Heart left ventricle (tissue), 16 donors: ENCODE measurements around the gene PLA2R1. TPM values are rescaled to one million over a fixed set of nuclear protein-coding genes. Genes with fewer than 3 reads are reported as not detected.

ENCODE experiments used
- ATAC-seq, 4 donors: fragments of 200-7000 bp; cut with Tn5 transposase; one replicate each; pipeline ENCODE4 v1.9.1; 2020 to 2022; ENCODE audit warnings: moderate library complexity in 4 of 4, mild to moderate bottlenecking in 3 of 4, moderate number of reproducible peaks in 1 of 4
- DNase-seq, 5 donors: peaks; one replicate each; pipeline ENCODE4 v3.0.0-alpha.2; 2020
- H3K27ac ChIP-seq, 12 donors: fragments of 200-600 bp; sonication (generic) in 4 of 12; one replicate each; pipeline versions ENCODE4 v1.5.0 to v1.8.0; 2016 to 2022; ENCODE audit warnings: mild to moderate bottlenecking in 2 of 12
- H3K27me3 ChIP-seq, 9 donors: fragments of 200-600 bp; sonication (generic) in 2 of 9; one replicate each; pipeline versions ENCODE4 v1.5.1 to v1.8.0; 2016 to 2022; ENCODE audit warnings: mild to moderate bottlenecking in 3 of 9
- H3K36me3 ChIP-seq, 9 donors: fragments of 200-600 bp; sonication (generic) in 2 of 9; one replicate each; pipeline versions ENCODE4 v1.5.0 to v1.8.0; 2018 to 2022; ENCODE audit warnings: mild to moderate bottlenecking in 2 of 9
- H3K4me1 ChIP-seq, 12 donors: fragments of 200-600 bp; sonication (generic) in 4 of 12; one replicate each; pipeline versions ENCODE4 v1.5.0 to v1.8.0; 2016 to 2022; ENCODE audit warnings: mild to moderate bottlenecking in 3 of 12
- H3K4me3 ChIP-seq, 12 donors: fragments of 200-600 bp; sonication (generic) in 4 of 12; one replicate each; pipeline versions ENCODE4 v1.5.0 to v1.8.0; 2017 to 2022; ENCODE audit warnings: mild to moderate bottlenecking in 9 of 12, moderate library complexity in 4 of 12
- H3K9me3 ChIP-seq, 12 donors: fragments of 200-600 bp; sonication (generic) in 4 of 12; one replicate each; pipeline versions ENCODE4 v1.5.0 to v1.8.0; 2016 to 2022; ENCODE audit warnings: mild to moderate bottlenecking in 1 of 12
- POLR2A ChIP-seq, 2 donors: fragments of 450-650 bp; IDR thresholded peaks; one replicate each; pipeline ENCODE4 v1.6.1; 2017; ENCODE audit warnings: antibody characterized with exemption in 2 of 2, mild to moderate bottlenecking in 2 of 2, moderate library complexity in 2 of 2
- WGBS, 4 donors: extraction: QIAGEN DNeasy Blood & Tissue Kit in 2 of 4; methylation state at CpG; one replicate each; pipeline versions ENCODE4 v1.1.5 to v1.1.7; 2013 to 2018; 5-methylcytosine and 5-hydroxymethylcytosine counted together
- intact Hi-C, 10 donors: fragments of 100-400 bp; cut with DNase I; formaldehyde crosslinking; loops; one replicate each; pipeline versions ENCODE4 v1.11.1 to v1.14.2; 2022
- polyA plus RNA-seq, 2 donors: library from polyadenylated mRNA; stranded (reverse); fragments of 200-250 nt; gene quantifications; one replicate each; pipeline ENCODE4 v1.2.3, GENCODE V29; 2013
- total RNA-seq, 9 donors: library from RNA; depleted of rRNA in 2 of 9; stranded (reverse); fragments of >200 nt in 2 of 9; fragmentation: NEBNext Ultra II Directional in 3 of 9; extraction: Animal tissue kit (Norgen Biotek cat#: 25700) in 3 of 9; gene quantifications; one replicate each; pipeline versions ENCODE4 v1.1.0 to v1.2.4, GENCODE V29; 2016 to 2023
- TF ChIP-seq, protein P1 (sequence below), 12 donors: fragments of 200-600 bp; sonication (generic) in 4 of 12; IDR thresholded peaks; one replicate each; pipeline versions ENCODE4 v1.5.0 to v1.8.0; 2018 to 2022; ENCODE audit warnings: antibody characterized with exemption in 12 of 12, mild to moderate bottlenecking in 5 of 12
- donor health status: ischemic (EF 13 %, LVEDD 7.1; RV severe dilation, severe dysfunction).
- donor health status: healthy with polysubstance abuse.
- donor health status: DM: no; HTN: yes; CAD: no.
- donor health status: DM: no; HTN: no; CAD: no.
- donor health status: ischemic (EF 25% LVEDD 6.9; RV normal size, moderate dysfunction).
- donor health status: ischemic (EF 25% LVEDD 5.7; RV mildly dilated, moderate dysfunction).
- donor health status: healthy.
- donor health status: DM: yes; HTN: yes; CAD: no.
- donor health status: ischemic (EF 35%, LVEDD 5.7; RV mildly dilated, moderate dysfunction).
- donor health status: nonischemic (EF 11% LVEDD 7.7; RV severe dilation, severe dysfunction).
- donor health status: DM: yes; HTN: yes; CAD: no.
- donor health status: PGD.
- donor health status: ischemic (EF 29% LVEDD 5.4; RV normal size, mild dysfunction).
- donor health status: nonischemic (EF 23%, LVEDD 6.1; RV moderate dilation, normal function).

The PLA2R1 gene
- total and polyA plus RNA-seq, 11 donors, result 0.36 to 4.7 (median 2.1) TPM

DNA sequence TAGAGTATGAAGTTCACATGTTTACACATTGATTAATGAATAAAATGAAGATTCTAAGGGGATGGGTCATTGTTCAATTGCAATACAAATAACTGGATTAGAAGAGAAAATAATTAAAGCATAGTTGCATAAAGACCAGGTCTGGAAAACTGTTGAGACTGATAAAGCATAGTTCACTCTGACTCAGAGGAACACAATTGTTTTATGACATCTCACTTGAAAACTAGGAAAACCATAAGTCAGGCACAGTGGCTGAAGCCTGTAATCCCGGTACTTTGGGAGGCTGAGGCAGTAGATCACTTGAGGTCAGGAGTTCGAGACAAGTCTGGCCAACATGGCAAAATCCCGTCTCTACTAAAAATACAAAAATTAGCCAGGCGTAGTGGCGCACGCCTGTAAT lies 46.7 kb downstream of the PLA2R1 start:
- Histone ChIP-seq H3K27me3 (no peaks in the 10 kb centered on the region), H3K27ac (no peak overlapping the region), H3K4me3 (no peak overlapping the region), H3K9me3 (no peaks in the 10 kb centered on the region), H3K4me1 (no peaks in the 10 kb centered on the region), H3K36me3 (peaks cover 0 to 36% (median 0%) of the 10 kb centered on the region in 9 donors)
- DNase-seq (no peak), ATAC-seq (no peak)
- WGBS, 4 donors, result 78 to 91% (median 80%) methylated on average over 6 of the region's 6 CpGs
- intact Hi-C loops, result no loop called here
- TF ChIP-seq, protein P1, sequence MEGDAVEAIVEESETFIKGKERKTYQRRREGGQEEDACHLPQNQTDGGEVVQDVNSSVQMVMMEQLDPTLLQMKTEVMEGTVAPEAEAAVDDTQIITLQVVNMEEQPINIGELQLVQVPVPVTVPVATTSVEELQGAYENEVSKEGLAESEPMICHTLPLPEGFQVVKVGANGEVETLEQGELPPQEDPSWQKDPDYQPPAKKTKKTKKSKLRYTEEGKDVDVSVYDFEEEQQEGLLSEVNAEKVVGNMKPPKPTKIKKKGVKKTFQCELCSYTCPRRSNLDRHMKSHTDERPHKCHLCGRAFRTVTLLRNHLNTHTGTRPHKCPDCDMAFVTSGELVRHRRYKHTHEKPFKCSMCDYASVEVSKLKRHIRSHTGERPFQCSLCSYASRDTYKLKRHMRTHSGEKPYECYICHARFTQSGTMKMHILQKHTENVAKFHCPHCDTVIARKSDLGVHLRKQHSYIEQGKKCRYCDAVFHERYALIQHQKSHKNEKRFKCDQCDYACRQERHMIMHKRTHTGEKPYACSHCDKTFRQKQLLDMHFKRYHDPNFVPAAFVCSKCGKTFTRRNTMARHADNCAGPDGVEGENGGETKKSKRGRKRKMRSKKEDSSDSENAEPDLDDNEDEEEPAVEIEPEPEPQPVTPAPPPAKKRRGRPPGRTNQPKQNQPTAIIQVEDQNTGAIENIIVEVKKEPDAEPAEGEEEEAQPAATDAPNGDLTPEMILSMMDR (IDR thresholded peaks at IDR 0.05), result no peak
- no peak for TF ChIP-seq POLR2A (IDR thresholded peaks at IDR 0.05)

DNA sequence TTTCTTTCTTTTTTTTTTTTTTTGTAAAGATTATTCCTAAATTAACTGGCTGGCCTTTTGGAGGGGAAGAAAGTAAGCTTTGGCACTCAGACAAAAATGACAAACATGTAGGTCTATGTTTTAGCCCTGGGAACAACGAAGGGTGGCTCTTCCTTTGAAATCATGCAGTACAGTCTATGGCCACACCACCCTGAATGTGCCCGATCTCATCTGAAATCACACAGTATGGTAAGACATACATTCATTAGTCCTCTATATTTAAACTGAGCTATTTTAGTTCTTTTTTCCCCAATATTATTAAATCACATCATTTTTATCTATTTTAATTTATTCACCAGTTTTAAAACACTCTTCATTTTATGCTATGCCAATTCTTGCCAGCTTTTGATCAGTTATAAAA lies 48.2 kb downstream of the PLA2R1 start:
- Histone ChIP-seq H3K36me3 (peaks cover 0 to 24% (median 0%) of the 10 kb centered on the region in 9 donors), H3K4me1 (no peaks in the 10 kb centered on the region), H3K27ac (no peak overlapping the region), H3K9me3 (no peaks in the 10 kb centered on the region), H3K27me3 (no peaks in the 10 kb centered on the region), H3K4me3 (no peak overlapping the region)
- WGBS, 4 donors, result 5 to 49% (median 8%) methylated on average over 2 of the region's 2 CpGs
- intact Hi-C loops, result no loop called here
- ATAC-seq (no peak), DNase-seq (no peak)
- TF ChIP-seq, protein P1 (IDR thresholded peaks at IDR 0.05), result peak in 2 of 12 donors; percentile 6 to 15
- no peak for TF ChIP-seq POLR2A (IDR thresholded peaks at IDR 0.05)

DNA sequence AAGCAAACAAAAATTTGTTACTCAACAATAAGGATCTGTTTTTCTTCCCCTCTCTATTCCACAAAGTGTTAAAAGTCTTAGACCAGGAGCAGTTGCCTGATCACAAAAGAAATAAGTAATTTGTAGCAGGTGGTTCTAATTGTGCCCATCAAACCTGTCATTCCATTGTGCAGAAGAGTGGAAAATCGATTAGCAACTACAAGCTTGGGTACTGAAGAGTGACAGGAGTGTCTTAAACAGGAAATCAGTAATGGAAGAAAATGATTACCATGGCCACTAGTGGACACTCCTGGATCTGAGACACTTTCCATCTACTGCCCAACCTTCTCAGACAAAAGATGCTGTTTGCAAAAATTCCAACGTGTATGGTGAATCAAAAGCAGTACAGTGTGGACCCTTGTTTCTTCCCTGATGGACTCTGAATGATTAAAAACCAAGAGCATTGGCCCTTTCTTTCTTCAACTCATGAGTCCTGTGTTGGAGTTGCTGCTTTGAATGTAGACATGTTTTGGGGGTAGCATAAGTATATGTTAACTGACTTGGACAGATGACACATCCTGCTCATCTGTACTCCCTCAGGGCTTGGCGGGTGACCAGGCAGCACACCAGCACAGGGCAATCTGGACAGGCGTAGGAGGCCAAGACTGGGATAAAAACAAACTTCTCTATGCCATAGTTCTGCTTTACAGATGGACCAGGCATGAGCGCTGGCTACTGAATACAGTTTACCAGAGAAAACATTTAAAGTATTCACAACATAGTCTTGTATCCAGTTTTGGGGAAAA lies 51.9 kb downstream of the PLA2R1 start:
- ATAC-seq, result no peak
- no peak for DNase-seq
- no peaks in the 10 kb centered on the region for H3K27me3 ChIP-seq
- no peak overlapping the region for H3K4me3 ChIP-seq
- peaks cover 0 to 19% (median 5%) of the 10 kb centered on the region in 12 donors for H3K4me1 ChIP-seq
- H3K27ac ChIP-seq, result no peak overlapping the region
- H3K36me3 ChIP-seq, result peaks cover 0 to 13% (median 0%) of the 10 kb centered on the region in 9 donors
- 61 to 80% (median 69%) methylated on average over 5 of the region's 5 CpGs for WGBS, 4 donors
- H3K9me3 ChIP-seq, result no peaks in the 10 kb centered on the region
- TF ChIP-seq, protein P1 (IDR thresholded peaks at IDR 0.05), result no peak
- TF ChIP-seq POLR2A (IDR thresholded peaks at IDR 0.05), result no peak
- intact Hi-C loops, result no loop called here

DNA sequence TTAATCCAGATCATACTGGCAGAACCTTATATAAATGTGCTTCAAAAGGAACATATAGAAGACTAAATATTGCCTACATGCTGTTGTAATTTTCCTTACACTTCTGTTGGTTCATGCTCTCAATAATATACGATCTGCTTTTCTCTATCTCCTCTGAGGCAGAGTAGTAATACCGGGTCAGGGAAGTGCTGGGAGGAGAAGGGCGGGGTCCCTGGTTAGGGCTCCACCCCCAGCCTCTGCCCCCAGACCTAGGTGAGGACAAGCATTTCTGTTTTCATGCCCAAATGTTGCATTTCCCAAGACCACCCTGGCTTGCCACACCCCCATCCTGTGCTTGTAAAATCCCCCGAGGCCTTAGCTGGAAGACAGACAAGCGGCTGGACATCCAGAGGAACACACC lies 55.3 kb downstream of the PLA2R1 start:
- Histone ChIP-seq H3K27me3 (no peaks in the 10 kb centered on the region), H3K36me3 (peaks cover 0 to 19% (median 0%) of the 10 kb centered on the region in 9 donors), H3K9me3 (no peaks in the 10 kb centered on the region), H3K4me1 (peaks cover 0 to 19% (median 5%) of the 10 kb centered on the region in 12 donors), H3K27ac (no peak overlapping the region), H3K4me3 (no peak overlapping the region)
- intact Hi-C loops, result no loop called here
- ATAC-seq, result no peak
- WGBS, 4 donors, result 57 to 74% (median 71%) methylated on average over 5 of the region's 5 CpGs
- TF ChIP-seq, protein P1 (IDR thresholded peaks at IDR 0.05), result no peak
- no peak for TF ChIP-seq POLR2A (IDR thresholded peaks at IDR 0.05)
- DNase-seq, result no peak
